ENCODE measurements around the gene CELSR1. TPM values are rescaled to one million over a fixed set of nuclear protein-coding genes. Genes with fewer than 3 reads are reported as not detected.

Gene CELSR1
- total RNA-seq, 1 donor from 2014 or later = 0.30 TPM

GRCh38 chr22:46433318-46433717 is 104.1 kb downstream of the CELSR1 start:
- peaks cover 8% of the 10 kb centered on the region for H3K4me1 Mint-ChIP-seq (ENCODE audit: low read depth)
- DNase-seq (ENCODE audit: low spot score) = no peak
- no peaks in the 10 kb centered on the region for H3K27me3 Mint-ChIP-seq (ENCODE audit: low read depth)
- H3K36me3 Mint-ChIP-seq (ENCODE audit: low read depth) = no peaks in the 10 kb centered on the region
- intact Hi-C loops (cut with micrococcal nuclease) = no loop called here
- H3K9me3 Mint-ChIP-seq = no peaks in the 10 kb centered on the region
- no peak overlapping the region for H3K27ac Mint-ChIP-seq
- H3K4me3 Mint-ChIP-seq (ENCODE audit: low read depth) = no peak overlapping the region

- Mint-ChIP-seq H3K4me3 (ENCODE audit: low read depth) (peak overlapping the region; percentile 69), H3K27ac (peak overlapping the region; percentile 87), H3K36me3 (ENCODE audit: low read depth) (no peaks in the 10 kb centered on the region), H3K27me3 (ENCODE audit: low read depth) (no peaks in the 10 kb centered on the region), H3K9me3 (no peaks in the 10 kb centered on the region), H3K4me1 (ENCODE audit: low read depth) (peaks cover 8% of the 10 kb centered on the region)
- DNase-seq (ENCODE audit: low spot score) = peak; percentile 35
- intact Hi-C loops (cut with micrococcal nuclease) = no loop called here
Observed at GRCh38 chr22:46432164-46433068, 105.0 kb downstream of the CELSR1 start.

- Mint-ChIP-seq H3K27me3 (ENCODE audit: low read depth) (no peaks in the 10 kb centered on the region), H3K9me3 (no peaks in the 10 kb centered on the region), H3K4me3 (ENCODE audit: low read depth) (no peak overlapping the region), H3K36me3 (ENCODE audit: low read depth) (no peaks in the 10 kb centered on the region), H3K27ac (no peak overlapping the region), H3K4me1 (ENCODE audit: low read depth) (peaks cover 8% of the 10 kb centered on the region)
- DNase-seq (ENCODE audit: low spot score) = no peak
- intact Hi-C loops (cut with micrococcal nuclease) = no loop called here
Observed at GRCh38 chr22:46430961-46431838, 106.2 kb downstream of the CELSR1 start.

- intact Hi-C loops (cut with micrococcal nuclease) = no loop called here
- Mint-ChIP-seq H3K27me3 (ENCODE audit: low read depth) (no peaks in the 10 kb centered on the region), H3K27ac (no peak overlapping the region), H3K4me1 (ENCODE audit: low read depth) (peaks cover 8% of the 10 kb centered on the region), H3K4me3 (ENCODE audit: low read depth) (no peak overlapping the region), H3K9me3 (peaks cover 8% of the 10 kb centered on the region), H3K36me3 (ENCODE audit: low read depth) (no peaks in the 10 kb centered on the region)
- no peak for DNase-seq (ENCODE audit: low spot score)
Observed at GRCh38 chr22:46429325-46429853, 108.0 kb downstream of the CELSR1 start.

GRCh38 chr22:46428602-46429324 is 108.7 kb downstream of the CELSR1 start:
- Mint-ChIP-seq H3K27me3 (ENCODE audit: low read depth) (no peaks in the 10 kb centered on the region), H3K9me3 (peaks cover 8% of the 10 kb centered on the region), H3K4me1 (ENCODE audit: low read depth) (peaks cover 8% of the 10 kb centered on the region), H3K4me3 (ENCODE audit: low read depth) (no peak overlapping the region), H3K36me3 (ENCODE audit: low read depth) (no peaks in the 10 kb centered on the region), H3K27ac (no peak overlapping the region)
- intact Hi-C loops (cut with micrococcal nuclease) = no loop called here
- no peak for DNase-seq (ENCODE audit: low spot score)

- H3K27ac Mint-ChIP-seq = no peak overlapping the region
- no peak for DNase-seq (ENCODE audit: low spot score)
- intact Hi-C loops (cut with micrococcal nuclease) = no loop called here
- no peak overlapping the region for H3K4me3 Mint-ChIP-seq (ENCODE audit: low read depth)
- H3K9me3 Mint-ChIP-seq = peaks cover 8% of the 10 kb centered on the region
- H3K36me3 Mint-ChIP-seq (ENCODE audit: low read depth) = no peaks in the 10 kb centered on the region
- H3K4me1 Mint-ChIP-seq (ENCODE audit: low read depth) = peaks cover 8% of the 10 kb centered on the region
- H3K27me3 Mint-ChIP-seq (ENCODE audit: low read depth) = no peaks in the 10 kb centered on the region
Observed at GRCh38 chr22:46428171-46428570, 109.2 kb downstream of the CELSR1 start.

- H3K27me3 Mint-ChIP-seq (ENCODE audit: low read depth) = no peaks in the 10 kb centered on the region
- DNase-seq (ENCODE audit: low spot score) = no peak
- no peaks in the 10 kb centered on the region for H3K4me1 Mint-ChIP-seq (ENCODE audit: low read depth)
- intact Hi-C loops (cut with micrococcal nuclease) = no loop called here
- H3K27ac Mint-ChIP-seq = no peak overlapping the region
- no peak overlapping the region for H3K4me3 Mint-ChIP-seq (ENCODE audit: low read depth)
- no peaks in the 10 kb centered on the region for H3K36me3 Mint-ChIP-seq (ENCODE audit: low read depth)
- peaks cover 8% of the 10 kb centered on the region for H3K9me3 Mint-ChIP-seq
Observed at GRCh38 chr22:46425016-46425415, 112.4 kb downstream of the CELSR1 start.

GRCh38 chr22:46424496-46424895 is 112.9 kb downstream of the CELSR1 start:
- peaks cover 8% of the 10 kb centered on the region for H3K9me3 Mint-ChIP-seq
- intact Hi-C loops (cut with micrococcal nuclease) = no loop called here

GRCh38 chr22:46422896-46423295 is 114.5 kb downstream of the CELSR1 start:
- H3K36me3 Mint-ChIP-seq (ENCODE audit: low read depth) = no peaks in the 10 kb centered on the region
- no peak overlapping the region for H3K4me3 Mint-ChIP-seq (ENCODE audit: low read depth)
- DNase-seq (ENCODE audit: low spot score) = no peak
- H3K9me3 Mint-ChIP-seq = peaks cover 8% of the 10 kb centered on the region
- intact Hi-C loops (cut with micrococcal nuclease) = no loop called here
- no peaks in the 10 kb centered on the region for H3K4me1 Mint-ChIP-seq (ENCODE audit: low read depth)
- H3K27ac Mint-ChIP-seq = no peak overlapping the region
- H3K27me3 Mint-ChIP-seq (ENCODE audit: low read depth) = no peaks in the 10 kb centered on the region

More at GRCh38 chr22:46424496-46424895, 112.9 kb downstream of the CELSR1 start:
- no peak overlapping the region for H3K4me3 Mint-ChIP-seq (ENCODE audit: low read depth)
- H3K27ac Mint-ChIP-seq = no peak overlapping the region
- no peaks in the 10 kb centered on the region for H3K27me3 Mint-ChIP-seq (ENCODE audit: low read depth)
- H3K4me1 Mint-ChIP-seq (ENCODE audit: low read depth) = no peaks in the 10 kb centered on the region
- no peak for DNase-seq (ENCODE audit: low spot score)
- no peaks in the 10 kb centered on the region for H3K36me3 Mint-ChIP-seq (ENCODE audit: low read depth)

- H3K4me1 Mint-ChIP-seq (ENCODE audit: low read depth) = no peaks in the 10 kb centered on the region
- no peak for DNase-seq (ENCODE audit: low spot score)
- intact Hi-C loops (cut with micrococcal nuclease) = no loop called here
- no peaks in the 10 kb centered on the region for H3K27me3 Mint-ChIP-seq (ENCODE audit: low read depth)
- H3K27ac Mint-ChIP-seq = no peak overlapping the region
- no peak overlapping the region for H3K4me3 Mint-ChIP-seq (ENCODE audit: low read depth)
- H3K9me3 Mint-ChIP-seq = peaks cover 8% of the 10 kb centered on the region
- H3K36me3 Mint-ChIP-seq (ENCODE audit: low read depth) = no peaks in the 10 kb centered on the region
Observed at GRCh38 chr22:46421267-46421666, 116.2 kb downstream of the CELSR1 start.

GRCh38 chr22:46419754-46420571 is 117.5 kb downstream of the CELSR1 start:
- Mint-ChIP-seq H3K4me3 (ENCODE audit: low read depth) (no peak overlapping the region), H3K9me3 (no peaks in the 10 kb centered on the region), H3K27ac (no peak overlapping the region), H3K27me3 (ENCODE audit: low read depth) (no peaks in the 10 kb centered on the region), H3K36me3 (ENCODE audit: low read depth) (no peaks in the 10 kb centered on the region), H3K4me1 (ENCODE audit: low read depth) (no peaks in the 10 kb centered on the region)
- DNase-seq (ENCODE audit: low spot score) = no peak
- intact Hi-C loops (cut with micrococcal nuclease) = no loop called here

GRCh38 chr22:46418827-46419226 is 118.6 kb downstream of the CELSR1 start:
- H3K4me1 Mint-ChIP-seq (ENCODE audit: low read depth) = no peaks in the 10 kb centered on the region
- no peaks in the 10 kb centered on the region for H3K27me3 Mint-ChIP-seq (ENCODE audit: low read depth)
- no peaks in the 10 kb centered on the region for H3K36me3 Mint-ChIP-seq (ENCODE audit: low read depth)
- no peak overlapping the region for H3K27ac Mint-ChIP-seq
- intact Hi-C loops (cut with micrococcal nuclease) = no loop called here
- no peak for DNase-seq (ENCODE audit: low spot score)
- H3K9me3 Mint-ChIP-seq = no peaks in the 10 kb centered on the region
- no peak overlapping the region for H3K4me3 Mint-ChIP-seq (ENCODE audit: low read depth)

Measured in activated T-helper 2 cell treated with anti-CD3 and anti-CD28 coated beads, Interferon-gamma antibody, Interleukin-2, Interleukin-4, amounts not matched to agents 10 μg/mL and 5 μg/mL and 100 μg/mL, durations not matched to agents 14 hours and 24 hours and 36 hours (primary cell).